WERI-Rb-1 (cell line): ENCODE results near the gene ADRA2B.

Experiments used
- DNase-seq: peaks from one replicate; pipeline ENCODE4 v3.0.0-alpha.2; 2020
- H3K27ac ChIP-seq: fragments of 250-450 bp; sonication (Bioruptor Pico); 2 replicates; pipeline ENCODE4 v1.5.1; 2020; ENCODE audit warnings: mild to moderate bottlenecking, moderate library complexity
- H3K27me3 ChIP-seq: fragments of 250-450 bp; sonication (Bioruptor Pico); 2 replicates; pipeline ENCODE4 v1.5.1; 2021; ENCODE audit warnings: mild to moderate bottlenecking, low read depth, moderate library complexity; ENCODE audit not compliant: insufficient read depth, severe bottlenecking
- H3K36me3 ChIP-seq: fragments of 250-450 bp; sonication (Bioruptor Pico); 2 replicates; pipeline ENCODE4 v1.5.1; 2020; ENCODE audit warnings: mild to moderate bottlenecking, moderate library complexity
- H3K4me3 ChIP-seq: 2 replicates; pipeline ENCODE4 v1.5.1; 2011; ENCODE audit warnings: low read depth, mild to moderate bottlenecking, control low read depth, low read length
- H3K9me3 ChIP-seq: fragments of 250-450 bp; sonication (Bioruptor Pico); 2 replicates; pipeline ENCODE4 v1.5.1; 2021; ENCODE audit warnings: mild to moderate bottlenecking, moderate library complexity; ENCODE audit not compliant: severe bottlenecking
- TF ChIP-seq, protein P1 (sequence below): IDR thresholded peaks from 2 replicates; pipeline ENCODE4 v1.5.1; 2011; ENCODE audit warnings: low read depth, mild to moderate bottlenecking, control low read depth, inconsistent platforms, low read length

Gene ADRA2B

DNA sequence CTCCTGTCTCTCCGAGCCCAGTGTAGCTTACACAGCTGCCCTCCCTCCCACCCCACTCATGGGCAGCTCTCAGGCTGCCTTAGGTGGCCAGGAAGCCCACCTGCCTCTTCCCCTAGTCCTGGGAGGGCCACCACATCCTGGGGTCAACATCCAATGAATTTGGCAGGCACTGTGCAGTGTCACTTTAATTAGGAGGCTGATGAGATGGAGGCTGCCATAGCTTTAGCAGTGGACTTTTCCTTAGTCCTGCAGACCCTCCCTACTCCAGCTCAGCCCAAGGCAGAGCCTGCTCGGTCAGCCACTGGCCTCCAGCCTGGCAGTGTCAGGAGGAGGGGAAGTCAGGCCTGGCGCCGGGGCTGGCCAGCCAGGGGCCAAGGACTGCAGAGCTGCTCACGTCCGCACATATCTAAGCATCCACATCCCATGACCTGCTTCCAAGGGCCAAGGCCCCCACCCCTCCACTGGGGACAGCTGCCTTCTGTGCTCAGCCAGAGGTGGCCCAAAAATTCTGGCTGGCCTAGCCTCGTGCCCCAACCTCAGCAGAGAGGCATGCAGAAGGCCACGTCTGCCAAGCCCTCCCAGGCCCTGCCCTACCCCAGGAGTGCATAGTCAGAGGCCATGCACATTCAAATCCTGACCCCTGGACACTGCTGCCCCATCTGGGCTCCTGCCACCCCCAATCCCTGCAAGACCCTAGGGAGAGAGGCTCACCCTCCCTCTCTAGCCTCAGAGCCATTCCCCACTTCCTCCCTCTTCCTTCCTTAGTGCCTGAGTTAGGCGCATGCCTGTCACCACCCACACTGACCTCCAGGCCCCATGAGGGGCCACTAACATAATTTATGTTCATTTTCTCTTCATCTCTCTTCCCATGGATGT is 33.1 kb downstream of the ADRA2B start:
- H3K36me3 ChIP-seq: no peaks in the 10 kb centered on the region
- H3K9me3 ChIP-seq: peaks cover 3% of the 10 kb centered on the region
- TF ChIP-seq, protein P1, sequence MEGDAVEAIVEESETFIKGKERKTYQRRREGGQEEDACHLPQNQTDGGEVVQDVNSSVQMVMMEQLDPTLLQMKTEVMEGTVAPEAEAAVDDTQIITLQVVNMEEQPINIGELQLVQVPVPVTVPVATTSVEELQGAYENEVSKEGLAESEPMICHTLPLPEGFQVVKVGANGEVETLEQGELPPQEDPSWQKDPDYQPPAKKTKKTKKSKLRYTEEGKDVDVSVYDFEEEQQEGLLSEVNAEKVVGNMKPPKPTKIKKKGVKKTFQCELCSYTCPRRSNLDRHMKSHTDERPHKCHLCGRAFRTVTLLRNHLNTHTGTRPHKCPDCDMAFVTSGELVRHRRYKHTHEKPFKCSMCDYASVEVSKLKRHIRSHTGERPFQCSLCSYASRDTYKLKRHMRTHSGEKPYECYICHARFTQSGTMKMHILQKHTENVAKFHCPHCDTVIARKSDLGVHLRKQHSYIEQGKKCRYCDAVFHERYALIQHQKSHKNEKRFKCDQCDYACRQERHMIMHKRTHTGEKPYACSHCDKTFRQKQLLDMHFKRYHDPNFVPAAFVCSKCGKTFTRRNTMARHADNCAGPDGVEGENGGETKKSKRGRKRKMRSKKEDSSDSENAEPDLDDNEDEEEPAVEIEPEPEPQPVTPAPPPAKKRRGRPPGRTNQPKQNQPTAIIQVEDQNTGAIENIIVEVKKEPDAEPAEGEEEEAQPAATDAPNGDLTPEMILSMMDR: no peak
- H3K4me3 ChIP-seq: no peak overlapping the region
- no peak overlapping the region for H3K27ac ChIP-seq
- H3K27me3 ChIP-seq: no peaks in the 10 kb centered on the region
- no peak for DNase-seq

DNA sequence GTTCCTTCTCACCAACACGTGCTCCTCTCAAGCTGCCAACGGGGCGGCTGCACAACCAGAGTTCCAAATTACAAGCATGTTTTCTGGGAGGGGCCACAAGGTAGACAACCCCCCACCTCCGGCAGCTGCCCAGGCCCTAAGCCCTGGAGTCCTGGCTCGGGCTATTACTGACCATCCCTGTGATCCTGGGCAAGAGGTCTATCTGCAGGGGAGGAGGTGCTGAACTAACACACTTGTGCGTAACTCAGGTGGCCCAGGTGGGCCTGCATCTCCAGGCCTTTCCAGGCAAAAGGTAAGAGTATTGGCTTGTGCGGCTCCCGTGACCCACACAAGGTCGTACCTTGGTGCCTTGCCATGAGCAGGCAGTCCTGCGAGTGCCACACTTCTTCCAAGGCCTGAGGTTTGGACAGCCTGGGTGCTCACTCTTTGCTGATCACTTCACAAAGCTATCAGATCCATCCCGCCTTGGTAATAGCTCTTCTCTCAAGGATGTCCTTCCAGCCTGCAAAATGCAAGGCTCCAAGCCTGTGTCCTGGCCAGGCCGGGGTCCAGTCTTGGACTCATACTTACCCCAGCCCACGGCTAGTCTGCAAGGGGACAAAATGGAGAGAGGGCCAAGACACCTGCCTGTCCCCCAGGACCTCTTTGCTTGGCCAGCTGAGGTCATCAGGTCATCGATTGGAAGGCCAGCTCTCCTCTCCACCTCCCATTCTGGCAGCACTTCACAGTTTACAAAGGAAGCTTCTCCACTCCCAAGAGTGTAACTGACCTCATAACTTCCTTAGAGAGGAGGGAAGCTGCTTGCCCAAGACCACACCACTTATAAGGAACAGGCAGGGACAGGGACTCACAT is 33.9 kb downstream of the ADRA2B start:
- Histone ChIP-seq H3K9me3 (peaks cover 3% of the 10 kb centered on the region), H3K27ac (no peak overlapping the region), H3K36me3 (no peaks in the 10 kb centered on the region), H3K4me3 (no peak overlapping the region), H3K27me3 (no peaks in the 10 kb centered on the region)
- DNase-seq: no peak
- TF ChIP-seq, protein P1: no peak

DNA sequence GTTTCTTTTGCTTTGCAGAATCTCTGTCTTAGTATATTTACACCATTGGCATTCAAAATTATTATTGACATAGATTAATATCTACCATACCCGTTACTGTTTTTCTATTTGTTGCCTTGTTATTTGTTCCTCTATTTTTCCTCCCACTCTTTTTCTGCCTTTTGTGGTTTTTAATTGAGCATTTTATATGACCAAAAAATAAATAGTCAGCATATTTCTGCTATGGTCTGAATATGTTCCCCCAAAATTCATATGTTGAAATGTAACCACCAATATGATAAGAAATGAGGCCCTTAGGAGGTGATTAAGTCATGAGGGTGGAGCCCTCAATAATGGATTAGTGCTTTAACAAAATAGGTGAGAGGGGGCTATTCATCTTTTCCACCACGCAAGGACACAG is 35.3 kb downstream of the ADRA2B start:
- H3K4me3 ChIP-seq: no peak overlapping the region
- DNase-seq: no peak
- H3K27me3 ChIP-seq: no peaks in the 10 kb centered on the region
- H3K36me3 ChIP-seq: no peaks in the 10 kb centered on the region
- peaks cover 3% of the 10 kb centered on the region for H3K9me3 ChIP-seq
- TF ChIP-seq, protein P1: no peak
- no peak overlapping the region for H3K27ac ChIP-seq

DNA sequence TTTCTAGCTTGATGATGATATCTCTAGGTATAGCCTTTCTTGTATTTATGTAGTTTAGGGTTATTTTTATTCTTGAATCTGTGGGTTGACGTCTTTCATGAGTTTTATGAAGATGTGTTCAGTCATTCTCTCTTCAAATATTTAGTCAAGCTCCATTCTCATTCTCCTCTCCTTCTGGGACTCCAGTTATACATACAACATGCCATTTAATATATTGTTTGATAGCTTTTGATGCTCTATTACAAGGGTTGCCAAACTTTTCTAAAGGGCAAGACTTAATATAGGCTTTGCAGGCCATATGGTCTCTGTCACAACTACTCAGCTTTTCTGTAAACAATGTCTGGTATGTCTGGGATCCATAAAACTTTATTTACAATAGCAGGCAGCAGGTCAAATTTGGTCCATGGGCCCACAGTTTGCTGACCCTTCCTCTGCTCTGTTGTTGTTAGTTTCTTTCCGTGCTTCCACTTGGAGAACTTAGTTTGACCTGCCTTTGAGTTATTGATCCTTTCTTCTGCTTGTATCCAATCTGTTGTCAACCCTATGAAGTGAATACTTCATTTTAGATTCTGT is 41.1 kb downstream of the ADRA2B start:
- Histone ChIP-seq H3K4me3 (no peak overlapping the region), H3K9me3 (peaks cover 2% of the 10 kb centered on the region), H3K27me3 (no peaks in the 10 kb centered on the region), H3K27ac (no peak overlapping the region), H3K36me3 (no peaks in the 10 kb centered on the region)
- TF ChIP-seq, protein P1: no peak
- no peak for DNase-seq

DNA sequence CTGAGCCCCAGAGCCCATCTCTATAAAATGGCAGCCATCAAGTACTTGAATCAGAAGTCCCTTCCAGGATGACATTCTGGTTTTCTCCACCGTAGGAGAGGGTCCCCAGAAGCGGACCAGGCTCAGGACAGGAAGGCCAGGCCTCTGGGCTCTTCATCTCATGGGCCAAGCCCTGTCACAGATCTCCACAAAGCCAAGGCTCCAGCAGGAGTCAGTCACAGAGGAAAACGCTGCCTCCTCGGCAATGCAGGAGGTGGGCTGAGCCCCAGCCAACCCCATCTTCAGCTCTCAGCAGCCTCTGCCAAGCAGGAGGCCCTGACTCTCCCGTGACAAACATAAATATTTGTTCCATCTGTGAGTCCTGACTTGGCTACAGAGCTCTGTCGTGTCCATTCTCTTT is 42.2 kb downstream of the ADRA2B start:
- DNase-seq: no peak
- Histone ChIP-seq H3K27ac (no peak overlapping the region), H3K4me3 (no peak overlapping the region), H3K36me3 (no peaks in the 10 kb centered on the region), H3K27me3 (no peaks in the 10 kb centered on the region), H3K9me3 (peaks cover 2% of the 10 kb centered on the region)
- TF ChIP-seq, protein P1: no peak
